Spleen (tissue), 11 donors: ENCODE measurements around the gene NUAK1. TPM values are rescaled to one million over a fixed set of nuclear protein-coding genes. Genes with fewer than 3 reads are reported as not detected.

Source experiments
- DNase-seq: peaks from one replicate; pipeline ENCODE4 v3.0.0-alpha.2; 2020
- H3K27ac ChIP-seq, 8 donors: fragments of 200-600 bp; sonication (generic) in 7 of 8; 1 replicate in 4 of 8; 2 replicates in 4 of 8; pipeline versions ENCODE4 v1.5.0 to v1.8.0; 2016 to 2021; ENCODE audit warnings: inconsistent platforms in 4 of 8, mild to moderate bottlenecking in 4 of 8, moderate library complexity in 1 of 8
- H3K27me3 ChIP-seq, 7 donors: fragments of 200-600 bp; sonication (generic) in 6 of 7; replicated peaks in 1 of 7; 1 replicate in 4 of 7; 2 replicates in 3 of 7; pipeline versions ENCODE4 v1.5.0 to v1.8.0; 2016 to 2021; ENCODE audit warnings: inconsistent platforms in 3 of 7, mild to moderate bottlenecking in 1 of 7
- H3K36me3 ChIP-seq, 6 donors: fragments of 200-600 bp; sonication (generic) in 5 of 6; 1 replicate in 4 of 6; 2 replicates in 2 of 6; pipeline versions ENCODE4 v1.5.0 to v1.8.0; 2016 to 2021; ENCODE audit warnings: inconsistent platforms in 2 of 6
- H3K4me1 ChIP-seq, 6 donors: fragments of 200-600 bp; sonication (generic) in 5 of 6; 1 replicate in 3 of 6; 2 replicates in 3 of 6; pipeline versions ENCODE4 v1.5.0 to v1.8.0; 2016 to 2021; ENCODE audit warnings: inconsistent platforms in 3 of 6
- H3K4me3 ChIP-seq, 8 donors: fragments of 200-600 bp; sonication (generic) in 7 of 8; 1 replicate in 4 of 8; 2 replicates in 4 of 8; pipeline versions ENCODE4 v1.5.0 to v1.8.0; 2016 to 2021; ENCODE audit warnings: inconsistent platforms in 4 of 8, mild to moderate bottlenecking in 4 of 8, moderate library complexity in 2 of 8
- H3K9me3 ChIP-seq, 8 donors: fragments of 200-600 bp; sonication (generic) in 7 of 8; 1 replicate in 4 of 8; 2 replicates in 4 of 8; pipeline versions ENCODE4 v1.5.0 to v1.8.0; 2016 to 2021; ENCODE audit warnings: inconsistent platforms in 4 of 8
- CTCF ChIP-seq, 11 experiments: fragments of 200-600 bp in 7 of 11; fragments of 450-650 bp in 4 of 11; sonication (generic) in 4 of 11; IDR thresholded peaks in 8 of 11; conservative IDR thresholded peaks in 3 of 11; 1 replicate in 7 of 11; 2 replicates in 4 of 11; pipeline versions ENCODE4 v1.4.0 to v1.8.0; 2016 to 2021; ENCODE audit warnings: antibody characterized with exemption in 11 of 11, inconsistent platforms in 4 of 11, mild to moderate bottlenecking in 1 of 11
- POLR2A ChIP-seq, 3 donors: fragments of 450-650 bp; IDR thresholded peaks; one replicate each; pipeline ENCODE4 v1.5.1; 2017; ENCODE audit warnings: antibody characterized with exemption in 3 of 3, mild to moderate bottlenecking in 1 of 3
- POLR2AphosphoS5 ChIP-seq, 3 donors: sonication (generic); formaldehyde crosslinking; IDR thresholded peaks; one replicate each; pipeline ENCODE4 v1.5.1; 2017; ENCODE audit warnings: antibody characterized with exemption in 3 of 3
- WGBS, 5 donors: extraction: QIAGEN DNeasy Blood & Tissue Kit in 3 of 5; methylation state at CpG; one replicate each; pipeline versions ENCODE4 v1.1.5 to v1.1.7; 2013 to 2018; 5-methylcytosine and 5-hydroxymethylcytosine counted together
- intact Hi-C: fragments of 100-400 bp; cut with DNase I; formaldehyde crosslinking; loops from one replicate; pipeline ENCODE4 v1.15.0; 2023; ENCODE audit warnings: low total_unique reads
- polyA plus RNA-seq, 3 donors: library from polyadenylated mRNA; stranded (reverse); fragments of 200-250 nt; gene quantifications; one replicate each; pipeline ENCODE4 v1.2.1, GENCODE V29; 2013
- total RNA-seq, 7 donors: library from RNA; depleted of rRNA in 3 of 7; stranded (reverse); fragments of >200 nt in 3 of 7; fragmentation: NEBNext Ultra II Directional in 4 of 7; extraction: Animal tissue kit (Norgen Biotek cat#: 25700) in 4 of 7; gene quantifications; one replicate each; pipeline versions ENCODE4 v1.1.0 to v1.2.1, GENCODE V29; 2016 to 2021
- donor health status: healthy with polysubstance abuse.
- donor health status: DM: no; HTN: no; CAD: no; lungs with moderate emphysema.
- donor health status: DM: no; HTN: no; CAD: no.
- donor health status: Bipolar disorder and iron deficiency.
- donor health status: healthy.
- donor health status: DM: no; HTN: no; CAD: no.
- donor health status: DM: yes; HTN: yes; CAD: no.

Gene NUAK1
- total and polyA plus RNA-seq, 10 donors, result 0.20 to 3.3 (median 1.2) TPM

GRCh38 chr12:106160915-106161314, 22.2 kb upstream of the NUAK1 start:
- TF ChIP-seq POLR2A (IDR thresholded peaks at IDR 0.05) (no peak), POLR2AphosphoS5 (IDR thresholded peaks at IDR 0.05) (no peak), CTCF (IDR thresholded peaks at IDR 0.05 in 8 of 11, conservative IDR thresholded peaks at IDR 0.05 in 3 of 11) (no peak)
- intact Hi-C loops, result no loop called here

GRCh38 chr12:106157802-106158201, 19.0 kb upstream of the NUAK1 start:
- H3K36me3 ChIP-seq, result no peaks in the 10 kb centered on the region
- H3K27ac ChIP-seq, result no peak overlapping the region
- H3K4me3 ChIP-seq, result no peak overlapping the region
- intact Hi-C loops, result no loop called here
- peaks cover 0 to 9% (median 0%) of the 10 kb centered on the region in 8 donors for H3K9me3 ChIP-seq
- peaks cover 0 to 39% (median 1%) of the 10 kb centered on the region in 7 donors for H3K27me3 ChIP-seq
- WGBS, 5 donors, result 92 to 98% (median 97%) methylated on average over 2 of the region's 2 CpGs
- no peak for DNase-seq
- no peaks in the 10 kb centered on the region for H3K4me1 ChIP-seq
- TF ChIP-seq POLR2AphosphoS5 (IDR thresholded peaks at IDR 0.05) (no peak), CTCF (IDR thresholded peaks at IDR 0.05 in 8 of 11, conservative IDR thresholded peaks at IDR 0.05 in 3 of 11) (no peak), POLR2A (IDR thresholded peaks at IDR 0.05) (no peak)

More at GRCh38 chr12:106160915-106161314, 22.2 kb upstream of the NUAK1 start:
- no peaks in the 10 kb centered on the region for H3K36me3 ChIP-seq
- H3K27ac ChIP-seq, result no peak overlapping the region
- H3K4me3 ChIP-seq, result no peak overlapping the region
- H3K9me3 ChIP-seq, result peaks cover 0 to 9% (median 0%) of the 10 kb centered on the region in 8 donors
- no peak for DNase-seq
- 71 to 100% (median 92%) methylated on average over 1 of the region's 1 CpG for WGBS, 5 donors
- H3K27me3 ChIP-seq, result peaks cover 0 to 38% (median 0%) of the 10 kb centered on the region in 7 donors
- no peaks in the 10 kb centered on the region for H3K4me1 ChIP-seq

- intact Hi-C loops, result no loop called here
- no peak for DNase-seq
- TF ChIP-seq POLR2AphosphoS5 (IDR thresholded peaks at IDR 0.05) (no peak), POLR2A (IDR thresholded peaks at IDR 0.05) (no peak), CTCF (IDR thresholded peaks at IDR 0.05 in 8 of 11, conservative IDR thresholded peaks at IDR 0.05 in 3 of 11) (no peak)
- Histone ChIP-seq H3K4me3 (no peak overlapping the region), H3K27me3 (peaks cover 0 to 36% (median 0%) of the 10 kb centered on the region in 7 donors), H3K36me3 (no peaks in the 10 kb centered on the region), H3K27ac (no peak overlapping the region), H3K4me1 (no peaks in the 10 kb centered on the region), H3K9me3 (no peaks in the 10 kb centered on the region)
- whole genome bisulfite sequencing, 5 donors, result 68 to 79% (median 73%) methylated on average over 3 of the region's 3 CpGs
These were observed 16.1 kb upstream of the NUAK1 start for GRCh38 chr12:106154751-106155273.

- 59 to 74% (median 65%) methylated on average over 4 of the region's 4 CpGs for WGBS, 5 donors
- H3K27me3 ChIP-seq, result peaks cover 0 to 38% (median 0%) of the 10 kb centered on the region in 7 donors
These were observed 13.6 kb upstream of the NUAK1 start for GRCh38 chr12:106152334-106152733.

More at GRCh38 chr12:106152334-106152733, 13.6 kb upstream of the NUAK1 start:
- H3K9me3 ChIP-seq, result no peaks in the 10 kb centered on the region
- intact Hi-C loops, result no loop called here
- no peak overlapping the region for H3K27ac ChIP-seq
- TF ChIP-seq POLR2AphosphoS5 (IDR thresholded peaks at IDR 0.05) (no peak), CTCF (IDR thresholded peaks at IDR 0.05 in 8 of 11, conservative IDR thresholded peaks at IDR 0.05 in 3 of 11) (no peak), POLR2A (IDR thresholded peaks at IDR 0.05) (no peak)
- no peak for DNase-seq
- H3K36me3 ChIP-seq, result no peaks in the 10 kb centered on the region
- H3K4me3 ChIP-seq, result no peak overlapping the region
- no peaks in the 10 kb centered on the region for H3K4me1 ChIP-seq
